GM12874 (cell line): Measurements from ENCODE around the gene CMTM4.

Experiments
- TF ChIP-seq, protein P1 (sequence below): IDR thresholded peaks from 2 replicates; pipeline ENCODE4 v1.5.1; 2011; ENCODE audit warnings: low read depth, mild to moderate bottlenecking, control low read depth, low read length, moderate library complexity; ENCODE audit not compliant: insufficient read depth

The CMTM4 gene

DNA sequence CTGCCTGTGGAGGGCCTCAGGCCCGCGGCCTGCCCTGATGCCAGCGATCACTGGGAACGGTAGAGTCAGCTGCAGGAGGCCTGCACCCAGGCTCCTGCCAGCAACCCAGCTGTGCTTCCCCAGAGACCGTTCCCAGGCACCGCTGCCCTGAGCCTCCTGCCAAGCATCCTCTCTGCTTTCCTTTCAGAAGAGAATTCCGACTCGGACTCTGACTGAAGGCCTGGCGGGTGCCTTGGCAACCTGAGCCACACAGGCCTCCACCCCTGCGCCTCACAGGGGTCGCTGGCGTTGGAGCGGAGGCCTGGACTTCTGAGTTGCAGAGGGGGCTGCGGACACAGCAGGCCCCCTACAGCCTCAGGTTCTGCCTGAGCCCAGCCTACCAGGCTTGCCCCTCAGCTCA is 84.1 kb downstream of the CMTM4 start:
- TF ChIP-seq, protein P1, sequence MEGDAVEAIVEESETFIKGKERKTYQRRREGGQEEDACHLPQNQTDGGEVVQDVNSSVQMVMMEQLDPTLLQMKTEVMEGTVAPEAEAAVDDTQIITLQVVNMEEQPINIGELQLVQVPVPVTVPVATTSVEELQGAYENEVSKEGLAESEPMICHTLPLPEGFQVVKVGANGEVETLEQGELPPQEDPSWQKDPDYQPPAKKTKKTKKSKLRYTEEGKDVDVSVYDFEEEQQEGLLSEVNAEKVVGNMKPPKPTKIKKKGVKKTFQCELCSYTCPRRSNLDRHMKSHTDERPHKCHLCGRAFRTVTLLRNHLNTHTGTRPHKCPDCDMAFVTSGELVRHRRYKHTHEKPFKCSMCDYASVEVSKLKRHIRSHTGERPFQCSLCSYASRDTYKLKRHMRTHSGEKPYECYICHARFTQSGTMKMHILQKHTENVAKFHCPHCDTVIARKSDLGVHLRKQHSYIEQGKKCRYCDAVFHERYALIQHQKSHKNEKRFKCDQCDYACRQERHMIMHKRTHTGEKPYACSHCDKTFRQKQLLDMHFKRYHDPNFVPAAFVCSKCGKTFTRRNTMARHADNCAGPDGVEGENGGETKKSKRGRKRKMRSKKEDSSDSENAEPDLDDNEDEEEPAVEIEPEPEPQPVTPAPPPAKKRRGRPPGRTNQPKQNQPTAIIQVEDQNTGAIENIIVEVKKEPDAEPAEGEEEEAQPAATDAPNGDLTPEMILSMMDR, result no peak

DNA sequence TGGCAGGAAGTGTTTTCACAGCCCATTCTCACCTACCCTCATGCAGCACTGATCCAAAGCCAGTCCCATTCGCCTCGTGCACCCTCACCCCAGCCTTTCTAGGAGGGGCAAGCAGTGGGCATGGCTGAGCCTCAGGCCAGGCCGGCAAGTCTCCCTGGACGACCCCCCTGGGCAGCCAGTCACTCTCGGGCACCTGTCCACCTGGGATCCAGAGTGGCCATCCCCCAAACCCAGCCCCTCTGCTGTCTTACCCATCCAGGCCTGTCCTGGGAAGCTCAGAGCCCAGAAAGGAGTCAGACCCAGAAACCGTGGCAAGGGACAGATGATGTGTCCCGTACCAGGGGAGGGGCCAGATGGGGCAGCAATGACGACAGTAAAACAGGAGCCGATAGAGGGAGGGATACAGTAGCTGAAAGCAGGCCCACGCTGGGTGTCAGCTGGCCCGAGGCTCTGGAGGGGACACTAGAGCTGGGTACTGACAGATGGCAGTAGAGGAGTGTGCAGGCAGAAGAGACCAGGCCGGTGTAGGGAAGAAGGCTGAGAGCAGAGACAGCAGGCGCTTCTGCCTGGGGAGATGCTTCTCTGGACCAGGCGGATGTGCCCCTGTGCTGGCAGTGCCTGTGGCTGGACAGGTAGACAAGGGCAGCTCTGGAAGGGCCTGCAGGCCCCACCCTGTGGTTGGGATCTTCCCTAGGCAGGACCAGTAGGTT is 86.3 kb downstream of the CMTM4 start:
- TF ChIP-seq, protein P1, result no peak

DNA sequence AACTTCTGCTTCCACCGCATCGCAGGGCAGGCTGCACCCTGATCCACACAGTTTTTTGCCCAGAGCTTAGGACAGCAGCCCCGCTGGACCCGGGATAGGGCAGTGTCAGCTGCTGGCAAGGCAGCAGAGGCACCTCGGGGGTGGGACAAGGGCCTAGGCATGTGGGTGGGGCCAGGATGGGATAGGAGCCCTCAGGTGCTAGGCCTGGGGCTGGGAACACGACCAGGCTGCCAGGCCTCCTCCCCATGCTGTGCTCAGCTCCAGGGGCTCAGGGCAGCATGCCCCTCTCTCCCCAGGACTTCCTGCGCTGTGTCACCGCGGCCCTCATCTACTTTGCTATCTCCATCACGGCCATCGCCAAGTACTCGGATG is 87.4 kb downstream of the CMTM4 start:
- TF ChIP-seq, protein P1, result no peak

DNA sequence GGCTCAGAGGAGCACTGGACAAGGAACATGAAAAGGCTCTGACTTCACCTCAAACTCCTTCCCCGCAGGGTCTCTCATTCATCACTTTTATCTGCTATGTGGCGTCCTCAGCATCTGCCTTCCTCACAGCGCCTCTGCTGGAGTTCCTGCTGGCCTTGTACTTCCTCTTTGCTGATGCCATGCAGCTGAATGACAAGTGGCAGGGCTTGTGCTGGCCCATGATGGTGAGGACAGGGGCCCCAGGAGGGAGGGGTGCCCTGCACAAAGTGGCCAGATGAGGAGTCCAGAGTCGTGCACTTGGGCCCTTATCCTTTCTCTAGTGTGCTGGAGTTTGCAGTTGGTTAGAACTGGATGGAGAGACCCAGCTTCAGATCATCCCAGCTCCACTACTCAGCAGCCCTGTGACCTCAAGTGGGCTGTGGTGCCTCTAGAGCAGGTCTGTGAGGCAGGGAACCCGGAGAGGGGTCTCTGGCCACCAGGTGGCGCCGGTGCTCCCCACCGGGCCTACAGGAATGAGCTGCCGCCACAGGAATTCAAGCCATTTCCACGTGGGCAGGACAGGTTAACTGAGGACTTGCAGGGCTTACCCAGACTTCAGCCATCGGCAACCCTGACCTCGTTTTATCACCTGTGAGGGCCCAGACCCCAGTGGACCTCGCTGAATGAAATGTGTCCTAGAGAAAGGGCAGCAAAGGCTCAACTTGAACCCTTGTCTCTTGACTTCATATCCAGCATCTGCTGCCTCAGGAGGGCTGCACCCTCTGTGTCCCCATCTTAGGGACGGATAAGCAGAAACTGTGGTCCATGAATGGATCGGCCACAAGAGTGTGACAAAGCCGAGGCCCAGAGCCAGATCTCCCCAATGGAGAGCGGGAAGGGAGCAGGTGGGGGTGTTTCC is 88.1 kb downstream of the CMTM4 start:
- TF ChIP-seq, protein P1, result peak; percentile 92

DNA sequence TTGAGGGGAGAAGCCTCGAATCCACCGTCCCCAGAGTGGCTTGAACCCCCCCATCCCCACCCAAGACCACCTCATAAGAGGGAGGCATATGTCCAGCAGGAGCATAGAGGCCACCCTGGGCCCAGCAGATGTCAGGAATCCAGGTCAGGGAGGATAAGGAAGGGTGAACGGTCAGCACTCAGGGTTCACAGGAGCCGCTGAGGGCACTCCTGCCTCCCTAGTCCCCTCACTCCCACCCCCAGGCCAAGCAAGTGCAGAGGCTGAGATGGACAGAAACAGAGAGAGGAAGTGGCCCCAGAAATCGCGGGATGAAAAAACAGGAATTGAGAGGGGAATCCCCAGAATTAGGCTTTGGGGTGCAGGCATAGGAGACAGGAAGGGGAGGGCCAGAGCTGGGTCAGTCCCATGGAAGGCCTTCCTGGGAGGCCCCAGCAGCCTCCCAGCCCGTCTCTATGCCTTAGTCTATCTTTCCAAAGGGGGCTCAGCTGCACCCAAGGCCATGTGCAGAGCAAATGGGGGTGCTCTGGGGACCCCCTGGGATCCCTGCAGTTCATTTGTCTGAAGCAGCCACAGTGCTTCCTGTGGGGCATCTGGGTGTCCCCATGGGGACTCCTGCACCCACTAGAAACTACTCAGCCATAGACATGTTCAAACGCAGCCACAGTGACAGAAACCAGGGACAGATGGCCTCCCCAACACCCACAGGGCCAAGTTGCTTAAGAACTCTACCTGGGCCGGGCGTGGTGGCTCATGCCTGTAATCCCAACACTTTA is 90.4 kb downstream of the CMTM4 start:
- TF ChIP-seq, protein P1, result no peak

DNA sequence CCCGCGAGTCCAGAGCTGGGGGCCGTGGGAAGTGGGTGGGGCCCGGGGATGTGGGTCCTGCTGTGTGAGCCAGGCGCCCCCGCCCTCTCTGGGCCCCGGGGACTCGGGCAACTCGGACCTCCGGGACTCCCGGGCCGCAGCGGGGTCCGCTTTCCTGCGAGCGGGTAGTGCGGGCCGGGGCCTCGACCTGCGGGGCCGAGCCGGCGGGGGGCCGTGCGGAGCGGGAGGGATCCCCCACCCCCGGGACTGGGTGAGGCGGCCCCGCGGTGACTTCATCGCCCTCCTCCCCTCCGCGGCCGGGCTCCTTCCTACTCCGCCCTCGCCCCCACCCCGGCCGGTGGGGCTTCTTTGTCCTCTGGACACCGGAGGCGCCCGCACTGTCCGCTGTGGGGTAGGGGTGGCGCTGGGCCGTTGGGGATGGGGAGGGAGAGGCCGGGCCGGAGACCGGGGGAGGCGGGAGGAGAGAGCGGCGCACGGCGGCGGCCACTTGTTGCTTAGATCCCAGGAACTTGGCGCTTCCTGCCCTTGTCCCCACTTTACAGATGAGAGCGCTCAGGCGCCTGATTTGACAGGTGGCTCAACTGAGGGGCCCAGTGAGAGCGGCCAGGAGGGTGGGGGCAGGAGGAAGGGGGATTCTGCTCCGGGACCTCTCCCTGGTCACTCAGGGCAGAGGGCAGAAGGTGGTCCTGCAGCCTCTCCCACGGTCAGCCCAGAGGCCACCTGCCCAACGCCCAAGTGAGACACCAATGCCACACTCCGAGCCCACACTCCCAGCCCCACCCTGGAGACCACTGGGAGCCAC is 91.2 kb downstream of the CMTM4 start:
- TF ChIP-seq, protein P1, result no peak
